ENCODE measurements around the gene GMEB1.

GRCh38 chr1:28631713-28632112 lies 36.9 kb upstream of the GMEB1 start:
- TF ChIP-seq ISL1 (CRISPR knock-in tag; IDR thresholded peaks at IDR 0.05) (no peak), PATZ1 (CRISPR knock-in tag; IDR thresholded peaks at IDR 0.05; ENCODE audit: borderline replicate concordance) (no peak), TCF4 (CRISPR knock-in tag; IDR thresholded peaks at IDR 0.05; ENCODE audit: borderline replicate concordance) (no peak), PPARA (CRISPR knock-in tag; IDR thresholded peaks at IDR 0.05; ENCODE audit: borderline replicate concordance) (no peak), CSDC2 (CRISPR knock-in tag; IDR thresholded peaks at IDR 0.05) (no peak)
